ENCODE data around the gene PLCH2.

Gene PLCH2

GRCh38 chr1:2466270-2466665 is 9.8 kb upstream of the PLCH2 start:
- H3K4me3 ChIP-seq (ENCODE audit: low read depth, low read length) = no peak overlapping the region
- no peak for DNase-seq (ENCODE audit: low read depth)
- TF ChIP-seq CTCF (IDR thresholded peaks at IDR 0.05; ENCODE audit: low read depth, low read length, missing control alignments) = no peak

- TF ChIP-seq CTCF (IDR thresholded peaks at IDR 0.05; ENCODE audit: low read depth, low read length, missing control alignments) = no peak
- DNase-seq (ENCODE audit: low read depth) = no peak
- H3K4me3 ChIP-seq (ENCODE audit: low read depth, low read length) = no peak overlapping the region
Measured at GRCh38 chr1:2466958-2467554, 9.0 kb upstream of the PLCH2 start.

- TF ChIP-seq CTCF (IDR thresholded peaks at IDR 0.05; ENCODE audit: low read depth, low read length, missing control alignments) = no peak
- no peak overlapping the region for H3K4me3 ChIP-seq (ENCODE audit: low read depth, low read length)
- DNase-seq (ENCODE audit: low read depth) = no peak
Measured at GRCh38 chr1:2468041-2468472, 8.0 kb upstream of the PLCH2 start.

GRCh38 chr1:2468540-2468939 is 7.5 kb upstream of the PLCH2 start:
- no peak overlapping the region for H3K4me3 ChIP-seq (ENCODE audit: low read depth, low read length)
- TF ChIP-seq CTCF (IDR thresholded peaks at IDR 0.05; ENCODE audit: low read depth, low read length, missing control alignments) = no peak

GRCh38 chr1:2469103-2469940 is 6.8 kb upstream of the PLCH2 start:
- no peak overlapping the region for H3K4me3 ChIP-seq (ENCODE audit: low read depth, low read length)
- no peak for DNase-seq (ENCODE audit: low read depth)
- no peak for TF ChIP-seq CTCF (IDR thresholded peaks at IDR 0.05; ENCODE audit: low read depth, low read length, missing control alignments)

More at GRCh38 chr1:2468540-2468939, 7.5 kb upstream of the PLCH2 start:
- no peak for DNase-seq (ENCODE audit: low read depth)

GRCh38 chr1:2470290-2471158 is 5.6 kb upstream of the PLCH2 start:
- no peak overlapping the region for H3K4me3 ChIP-seq (ENCODE audit: low read depth, low read length)
- DNase-seq (ENCODE audit: low read depth) = no peak
- no peak for TF ChIP-seq CTCF (IDR thresholded peaks at IDR 0.05; ENCODE audit: low read depth, low read length, missing control alignments)
